IPS-18c (cell line): Measurements from ENCODE around the gene LENG1.

Experiments used
- H3K4me3 ChIP-seq: 2 replicates; pipeline ENCODE4 v1.7.0; 2013; ENCODE audit warnings: low read depth, mild to moderate bottlenecking, low read length, moderate library complexity; ENCODE audit not compliant: insufficient read depth
- H3K9me3 ChIP-seq: one replicate; pipeline ENCODE4 v1.6.1; 2013; ENCODE audit warnings: mild to moderate bottlenecking, low read length, moderate library complexity; ENCODE audit not compliant: control insufficient read depth, insufficient read depth

The LENG1 gene

DNA sequence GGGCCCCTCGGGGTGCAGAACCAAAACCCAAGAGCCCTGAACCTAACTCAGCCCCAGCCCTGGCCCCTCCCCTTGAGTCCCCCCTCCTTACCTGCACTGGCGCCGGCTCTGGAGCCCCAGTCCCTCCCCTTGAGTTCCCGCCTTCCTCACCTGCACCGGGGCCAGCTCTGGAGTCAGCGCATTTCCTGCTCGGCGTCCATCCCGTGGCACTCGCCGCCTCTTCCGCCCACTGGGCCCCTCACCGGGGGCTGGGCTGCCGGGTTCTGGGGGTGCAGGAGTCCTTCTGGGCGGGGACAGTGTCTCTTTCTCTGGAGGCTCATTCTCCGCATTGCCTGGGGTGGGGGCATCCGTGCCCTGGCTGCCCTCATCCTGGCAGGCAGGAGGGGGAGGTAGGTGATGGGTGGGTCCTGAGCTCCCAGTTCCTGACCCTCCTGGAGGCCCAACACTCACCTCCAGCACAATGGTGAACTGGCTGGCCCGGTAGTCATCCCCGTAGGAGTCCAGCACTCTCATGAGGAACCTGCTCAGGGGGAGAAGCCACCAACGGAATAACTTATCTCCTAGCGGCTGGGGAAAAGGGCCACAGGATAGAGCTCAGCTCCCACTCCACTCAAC lies 51.5 kb downstream of the LENG1 start:
- Histone ChIP-seq H3K4me3 (no peak overlapping the region), H3K9me3 (no peaks in the 10 kb centered on the region)

- Histone ChIP-seq H3K9me3 (no peaks in the 10 kb centered on the region), H3K4me3 (no peak overlapping the region)
Observed at GRCh38 chr19:54106716-54107115, 52.8 kb downstream of the LENG1 start.

- Histone ChIP-seq H3K9me3 (no peaks in the 10 kb centered on the region), H3K4me3 (no peak overlapping the region)
Observed at GRCh38 chr19:54105796-54106195, 53.7 kb downstream of the LENG1 start.
